ENCODE data around the gene OGFOD3.
"Not testable (repeated sequence)": the region's sequence is repeated elsewhere in the genome, so short reads cannot be mapped to it uniquely, and the experiment has no call there.

OGFOD3 gene

GRCh38 chr17:82349287-82349701 lies 69.1 kb downstream of the OGFOD3 start:
- DNase-seq, result no peak

GRCh38 chr17:82348866-82349265 lies 69.5 kb downstream of the OGFOD3 start:
- DNase-seq, result no peak

DNA sequence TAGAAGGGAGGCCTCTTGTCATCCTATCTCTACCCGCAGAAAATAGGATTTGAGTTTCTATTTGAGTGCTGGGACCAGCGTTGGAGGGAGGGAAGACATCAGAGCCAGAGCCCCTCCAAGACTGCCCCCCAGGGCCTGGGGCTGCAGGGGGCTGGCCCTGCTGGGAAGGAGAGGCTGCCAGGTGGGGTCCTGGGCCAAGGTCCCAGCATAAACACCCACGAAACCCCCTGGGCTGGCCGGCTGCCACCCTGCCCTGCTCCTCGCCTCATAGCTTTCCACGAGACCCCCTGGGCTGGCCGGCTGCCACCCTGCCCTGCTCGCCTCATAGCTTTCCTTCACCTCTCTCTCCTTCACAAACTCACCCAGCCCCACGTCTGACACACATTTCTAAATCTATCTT lies 70.0 kb downstream of the OGFOD3 start:
- DNase-seq, result no peak

DNA sequence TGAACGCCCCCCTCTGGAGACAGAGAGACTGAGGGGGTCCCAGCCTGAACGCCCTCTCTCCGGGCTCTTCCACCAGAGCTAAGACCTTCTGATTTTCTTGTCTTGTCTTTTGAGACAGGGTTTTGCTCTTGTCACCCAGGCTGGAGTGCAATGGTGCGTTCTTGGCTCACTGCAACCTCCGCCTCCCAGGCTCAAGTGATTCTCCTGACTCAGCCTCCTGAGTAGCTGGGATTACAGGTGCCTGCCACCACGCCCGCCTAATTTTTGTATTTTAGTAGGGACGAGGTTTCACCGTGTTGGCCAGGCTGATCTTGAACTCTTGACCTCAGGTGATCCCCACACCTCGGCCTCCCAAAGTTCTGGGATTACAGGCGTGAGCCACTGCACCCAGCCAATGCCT lies 70.4 kb downstream of the OGFOD3 start:
- DNase-seq, result not testable (repeated sequence)

DNA sequence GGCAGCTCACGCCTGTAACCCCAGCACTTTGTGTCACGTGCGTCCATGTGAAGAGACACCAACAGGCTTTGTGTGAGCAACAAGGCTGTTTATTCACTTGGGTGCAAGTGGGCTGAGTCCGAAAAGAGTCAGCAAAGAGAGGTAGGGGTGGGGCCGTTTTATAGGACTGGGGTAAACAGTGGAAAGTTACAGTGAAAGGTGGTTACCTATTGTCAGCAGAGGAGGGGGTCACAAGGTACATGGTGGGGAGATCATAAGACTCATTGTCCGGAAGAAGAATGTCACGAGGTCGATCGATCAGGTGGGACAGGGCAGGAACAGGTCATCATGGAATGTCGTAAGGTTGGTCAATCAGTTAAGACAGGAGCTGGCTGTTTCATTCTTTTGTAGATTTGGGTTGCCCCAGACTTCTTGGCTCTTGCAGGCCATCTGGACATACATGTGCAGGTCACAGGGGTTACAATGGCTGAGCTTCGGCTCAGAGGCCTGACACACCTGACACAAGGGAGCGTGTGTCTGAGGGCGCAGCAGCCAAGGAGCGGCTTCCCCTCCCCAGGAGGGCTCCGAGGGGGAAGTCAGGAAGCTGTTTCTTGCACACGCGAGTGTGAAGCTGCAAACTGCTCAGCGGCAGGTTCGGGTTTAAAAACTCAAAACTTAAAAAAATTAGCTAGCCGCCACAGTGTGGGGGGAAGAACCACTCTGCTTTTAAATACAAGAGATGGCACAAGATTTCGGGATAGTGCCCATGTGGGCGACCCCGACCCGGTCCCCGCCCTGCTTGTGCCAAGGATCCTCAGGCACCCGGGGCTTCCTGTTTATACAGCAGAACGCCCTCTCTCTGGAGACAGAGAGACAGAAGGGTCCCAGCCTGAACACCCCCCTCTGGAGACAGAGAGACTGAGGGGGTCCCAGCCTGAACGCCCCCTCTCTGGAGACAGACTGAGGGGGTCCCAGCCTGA lies 71.8 kb downstream of the OGFOD3 start:
- DNase-seq, result no peak

DNA sequence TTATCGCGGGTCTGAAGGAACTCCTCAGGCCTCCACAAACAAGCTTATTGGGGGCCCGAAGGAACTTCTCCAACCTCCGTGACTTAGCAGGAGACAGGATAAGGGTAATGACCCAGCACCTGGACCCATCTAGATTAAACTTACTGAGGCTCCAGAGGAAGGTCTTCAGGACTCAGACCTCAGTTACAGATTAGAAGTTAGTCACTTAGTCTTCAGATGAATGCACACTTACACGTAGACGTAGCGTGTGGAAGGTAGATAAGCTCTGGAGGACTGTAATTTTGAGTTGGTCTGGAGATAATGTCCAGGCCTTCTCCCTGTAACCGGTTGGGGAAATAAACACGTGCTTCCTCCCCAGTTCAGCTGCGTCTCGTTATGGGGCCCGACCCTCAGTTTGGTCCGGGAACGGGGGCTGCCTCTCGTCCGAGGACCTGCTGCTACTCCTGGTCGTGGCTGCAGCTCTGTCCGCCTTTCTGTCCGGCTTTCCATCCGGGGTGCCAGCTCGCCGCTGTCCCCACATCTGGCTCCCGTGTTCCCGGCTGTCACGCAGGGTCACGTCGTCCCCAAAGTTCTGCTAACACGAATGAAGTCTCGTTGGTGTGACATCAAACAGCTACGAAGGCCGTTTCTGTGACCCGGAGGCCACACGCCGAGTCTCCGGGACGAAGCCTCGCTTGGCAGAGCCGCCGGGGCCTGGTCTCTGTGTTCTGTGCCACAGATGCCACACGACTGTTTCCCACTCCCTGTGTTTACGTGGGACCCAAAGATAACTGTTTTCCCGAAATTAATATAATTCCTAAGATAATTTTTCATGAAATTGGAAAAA lies 73.0 kb downstream of the OGFOD3 start:
- DNase-seq, result no peak

DNA sequence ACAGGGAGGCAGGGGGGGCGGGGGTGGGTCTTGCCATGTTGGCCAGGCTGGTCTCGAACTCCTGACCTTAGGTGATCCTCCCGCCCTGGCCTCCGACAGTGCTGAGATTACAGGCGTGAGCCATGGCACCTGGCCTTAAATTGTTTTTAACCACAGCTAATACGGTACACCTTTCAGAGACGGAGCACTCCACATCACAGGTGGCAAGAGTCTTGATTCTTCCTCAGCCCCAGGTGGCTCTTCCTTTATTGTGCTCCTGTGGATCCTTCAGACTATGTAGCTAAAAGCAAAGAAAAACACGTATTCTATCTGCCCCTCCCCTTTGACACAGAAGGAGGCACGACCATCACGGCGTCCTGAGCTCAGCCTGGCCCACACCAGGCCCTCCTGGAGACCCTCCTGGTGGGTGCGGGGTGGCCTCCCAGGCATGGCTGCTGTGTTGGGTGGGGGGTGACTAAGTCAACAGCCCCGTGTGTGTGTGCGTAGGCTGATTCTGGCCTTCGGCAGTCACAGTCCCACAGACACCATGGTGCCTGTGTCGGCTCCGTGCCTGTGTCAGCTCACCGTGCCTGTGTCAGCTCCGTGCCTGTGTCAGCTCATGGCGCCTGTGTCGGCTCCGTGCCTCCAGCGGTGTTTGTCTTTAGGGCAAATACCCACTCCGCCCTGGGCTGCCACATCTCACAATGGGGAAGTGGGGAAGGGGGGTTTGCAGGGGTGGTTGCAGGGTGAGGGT lies 74.0 kb downstream of the OGFOD3 start:
- no peak for DNase-seq

- DNase-seq, result no peak
Measured at GRCh38 chr17:82343560-82343959, 74.8 kb downstream of the OGFOD3 start.

GRCh38 chr17:82342361-82343079 lies 75.9 kb downstream of the OGFOD3 start:
- DNase-seq, result no peak

GRCh38 chr17:82339634-82340580 lies 78.5 kb downstream of the OGFOD3 start:
- no peak for DNase-seq

All from activated naive CD4-positive, alpha-beta T cell treated with anti-CD3 and anti-CD28 coated beads, Interleukin-2, amount 50 U/mL, for 16 hours (primary cell).